Measurements from ENCODE around the gene LMAN1.

LMAN1 gene

GRCh38 chr18:59358712-59359575 is at the start of gene LMAN1:
Gene LMAN1, minus strand, starts transcription at chr18:59359265. Its CDS starts 21 bp downstream, at chr18:59359244.
- peaks cover 14% of the 10 kb centered on the region; the same call in 1 of the 2 replicates for H3K4me1 ChIP-seq (ENCODE audit: control insufficient read depth, insufficient read depth, low read length)
- peaks cover 17% of the 10 kb centered on the region for H3K27me3 ChIP-seq (ENCODE audit: control insufficient read depth, insufficient read depth, low read length)
- peak within 1 kb of the TSS; percentile 93 for H3K27ac ChIP-seq (ENCODE audit: low read depth, low read length)
- peaks cover 30% of the 10 kb centered on the region for H3K36me3 ChIP-seq (ENCODE audit: control insufficient read depth, insufficient read depth, low read length)
- H3K9ac ChIP-seq (ENCODE audit: low read depth, low read length): peak within 1 kb of the TSS; percentile 95
- H3K9me3 ChIP-seq (ENCODE audit: control insufficient read depth, insufficient read depth, low read length): no peaks in the 10 kb centered on the region
- H3K4me3 ChIP-seq (ENCODE audit: low read depth, low read length): peak within 1 kb of the TSS; percentile 100

- no peaks in the 10 kb centered on the region for H3K27me3 ChIP-seq (ENCODE audit: control insufficient read depth, insufficient read depth, low read length)
- H3K9me3 ChIP-seq (ENCODE audit: control insufficient read depth, insufficient read depth, low read length): no peaks in the 10 kb centered on the region
- H3K36me3 ChIP-seq (ENCODE audit: control insufficient read depth, insufficient read depth, low read length): no peaks in the 10 kb centered on the region
- H3K27ac ChIP-seq (ENCODE audit: low read depth, low read length): no peak overlapping the region
- no peaks in the 10 kb centered on the region for H3K4me1 ChIP-seq (ENCODE audit: control insufficient read depth, insufficient read depth, low read length)
- H3K9ac ChIP-seq (ENCODE audit: low read depth, low read length): no peak overlapping the region
- no peak overlapping the region for H3K4me3 ChIP-seq (ENCODE audit: low read depth, low read length)
These were observed 43.5 kb upstream of the LMAN1 start for GRCh38 chr18:59402432-59403090.

GRCh38 chr18:59400407-59400806 is 41.3 kb upstream of the LMAN1 start:
- H3K4me3 ChIP-seq (ENCODE audit: low read depth, low read length): no peak overlapping the region
- no peaks in the 10 kb centered on the region for H3K9me3 ChIP-seq (ENCODE audit: control insufficient read depth, insufficient read depth, low read length)
- no peaks in the 10 kb centered on the region for H3K36me3 ChIP-seq (ENCODE audit: control insufficient read depth, insufficient read depth, low read length)
- peaks cover 4% of the 10 kb centered on the region for H3K4me1 ChIP-seq (ENCODE audit: control insufficient read depth, insufficient read depth, low read length)
- H3K27ac ChIP-seq (ENCODE audit: low read depth, low read length): no peak overlapping the region
- H3K27me3 ChIP-seq (ENCODE audit: control insufficient read depth, insufficient read depth, low read length): no peaks in the 10 kb centered on the region
- no peak overlapping the region for H3K9ac ChIP-seq (ENCODE audit: low read depth, low read length)

- H3K27ac ChIP-seq (ENCODE audit: low read depth, low read length): no peak overlapping the region
- H3K9me3 ChIP-seq (ENCODE audit: control insufficient read depth, insufficient read depth, low read length): no peaks in the 10 kb centered on the region
- H3K4me1 ChIP-seq (ENCODE audit: control insufficient read depth, insufficient read depth, low read length): peaks cover 6% of the 10 kb centered on the region
- no peak overlapping the region for H3K9ac ChIP-seq (ENCODE audit: low read depth, low read length)
- H3K36me3 ChIP-seq (ENCODE audit: control insufficient read depth, insufficient read depth, low read length): no peaks in the 10 kb centered on the region
- no peak overlapping the region for H3K4me3 ChIP-seq (ENCODE audit: low read depth, low read length)
- H3K27me3 ChIP-seq (ENCODE audit: control insufficient read depth, insufficient read depth, low read length): no peaks in the 10 kb centered on the region; the same call in 1 of the 2 replicates
These were observed 36.4 kb upstream of the LMAN1 start for GRCh38 chr18:59395226-59396175.

GRCh38 chr18:59393381-59393780 is 34.3 kb upstream of the LMAN1 start:
- Histone ChIP-seq H3K36me3 (ENCODE audit: control insufficient read depth, insufficient read depth, low read length) (no peaks in the 10 kb centered on the region), H3K4me1 (ENCODE audit: control insufficient read depth, insufficient read depth, low read length) (peaks cover 16% of the 10 kb centered on the region), H3K9me3 (ENCODE audit: control insufficient read depth, insufficient read depth, low read length) (no peaks in the 10 kb centered on the region), H3K27ac (ENCODE audit: low read depth, low read length) (no peak overlapping the region), H3K4me3 (ENCODE audit: low read depth, low read length) (no peak overlapping the region), H3K9ac (ENCODE audit: low read depth, low read length) (no peak overlapping the region), H3K27me3 (ENCODE audit: control insufficient read depth, insufficient read depth, low read length) (peaks cover 11% of the 10 kb centered on the region; the same call in 1 of the 2 replicates)

GRCh38 chr18:59388817-59389216 is 29.8 kb upstream of the LMAN1 start:
- Histone ChIP-seq H3K36me3 (ENCODE audit: control insufficient read depth, insufficient read depth, low read length) (no peaks in the 10 kb centered on the region), H3K27ac (ENCODE audit: low read depth, low read length) (no peak overlapping the region), H3K9ac (ENCODE audit: low read depth, low read length) (no peak overlapping the region), H3K4me3 (ENCODE audit: low read depth, low read length) (no peak overlapping the region), H3K4me1 (ENCODE audit: control insufficient read depth, insufficient read depth, low read length) (peaks cover 33% of the 10 kb centered on the region), H3K9me3 (ENCODE audit: control insufficient read depth, insufficient read depth, low read length) (no peaks in the 10 kb centered on the region), H3K27me3 (ENCODE audit: control insufficient read depth, insufficient read depth, low read length) (peaks cover 47% of the 10 kb centered on the region)

GRCh38 chr18:59387687-59388565 is 28.9 kb upstream of the LMAN1 start:
- peaks cover 33% of the 10 kb centered on the region for H3K4me1 ChIP-seq (ENCODE audit: control insufficient read depth, insufficient read depth, low read length)
- peak overlapping the region; percentile 68 for H3K27ac ChIP-seq (ENCODE audit: low read depth, low read length)
- no peaks in the 10 kb centered on the region for H3K36me3 ChIP-seq (ENCODE audit: control insufficient read depth, insufficient read depth, low read length)

GRCh38 chr18:59386909-59387686 is 28.0 kb upstream of the LMAN1 start:
- Histone ChIP-seq H3K4me3 (ENCODE audit: low read depth, low read length) (no peak overlapping the region), H3K36me3 (ENCODE audit: control insufficient read depth, insufficient read depth, low read length) (no peaks in the 10 kb centered on the region), H3K27me3 (ENCODE audit: control insufficient read depth, insufficient read depth, low read length) (peaks cover 51% of the 10 kb centered on the region), H3K9me3 (ENCODE audit: control insufficient read depth, insufficient read depth, low read length) (no peaks in the 10 kb centered on the region), H3K27ac (ENCODE audit: low read depth, low read length) (peak overlapping the region; percentile 68), H3K9ac (ENCODE audit: low read depth, low read length) (no peak overlapping the region), H3K4me1 (ENCODE audit: control insufficient read depth, insufficient read depth, low read length) (peaks cover 33% of the 10 kb centered on the region)

More at GRCh38 chr18:59387687-59388565, 28.9 kb upstream of the LMAN1 start:
- Histone ChIP-seq H3K9me3 (ENCODE audit: control insufficient read depth, insufficient read depth, low read length) (no peaks in the 10 kb centered on the region), H3K27me3 (ENCODE audit: control insufficient read depth, insufficient read depth, low read length) (peaks cover 47% of the 10 kb centered on the region), H3K4me3 (ENCODE audit: low read depth, low read length) (no peak overlapping the region), H3K9ac (ENCODE audit: low read depth, low read length) (no peak overlapping the region)

- no peak overlapping the region for H3K27ac ChIP-seq (ENCODE audit: low read depth, low read length)
- peaks cover 57% of the 10 kb centered on the region for H3K27me3 ChIP-seq (ENCODE audit: control insufficient read depth, insufficient read depth, low read length)
- no peaks in the 10 kb centered on the region for H3K9me3 ChIP-seq (ENCODE audit: control insufficient read depth, insufficient read depth, low read length)
- H3K36me3 ChIP-seq (ENCODE audit: control insufficient read depth, insufficient read depth, low read length): no peaks in the 10 kb centered on the region
- no peak overlapping the region for H3K4me3 ChIP-seq (ENCODE audit: low read depth, low read length)
- H3K4me1 ChIP-seq (ENCODE audit: control insufficient read depth, insufficient read depth, low read length): peaks cover 37% of the 10 kb centered on the region
- H3K9ac ChIP-seq (ENCODE audit: low read depth, low read length): no peak overlapping the region
These were observed 26.1 kb upstream of the LMAN1 start for GRCh38 chr18:59385191-59385590.
